Cardiac fibroblast (primary cell): Measurements from ENCODE around the gene FLRT3.

ENCODE experiments used
- DNase-seq, 2 donors: peaks; one replicate each; pipeline versions ENCODE4 v3.0.0 to v3.0.0-alpha.2; 2010; ENCODE audit warnings: low read depth in 2 of 2
- H3K4me3 ChIP-seq, 2 donors: replicated peaks in 1 of 2; 1 replicate in 1 of 2; 2 replicates in 1 of 2; pipeline ENCODE4 v1.5.1; 2011; ENCODE audit warnings: low read depth in 2 of 2, low read length in 2 of 2, mild to moderate bottlenecking in 2 of 2, moderate library complexity in 1 of 2
- CTCF ChIP-seq: IDR thresholded peaks from one replicate; pipeline ENCODE4 v1.5.1; 2011; ENCODE audit warnings: low read depth, mild to moderate bottlenecking, low read length, inconsistent platforms

FLRT3 gene

GRCh38 chr20:14343491-14344065, 6.2 kb upstream of the FLRT3 start:
- H3K4me3 ChIP-seq: no peak overlapping the region
- no peak for TF ChIP-seq CTCF
- DNase-seq: no peak

- no peak overlapping the region for H3K4me3 ChIP-seq
- DNase-seq: no peak
- no peak for TF ChIP-seq CTCF
Observed at GRCh38 chr20:14342918-14343317, 5.5 kb upstream of the FLRT3 start.

GRCh38 chr20:14341801-14342200, 4.4 kb upstream of the FLRT3 start:
- H3K4me3 ChIP-seq: no peak overlapping the region
- peak; percentile 4 to 61 for DNase-seq
- no peak for TF ChIP-seq CTCF

GRCh38 chr20:14336686-14337085, 726 bp downstream of the FLRT3 start:
- peak overlapping the region; percentile 25 to 48 for H3K4me3 ChIP-seq
- peak in 1 of 2 donors; percentile 22 for DNase-seq
- TF ChIP-seq CTCF: no peak

GRCh38 chr20:14335052-14335451, 2.4 kb downstream of the FLRT3 start:
- TF ChIP-seq CTCF: no peak
- no peak for DNase-seq

GRCh38 chr20:14334306-14334930, 3.0 kb downstream of the FLRT3 start:
- no peak overlapping the region for H3K4me3 ChIP-seq
- no peak for TF ChIP-seq CTCF
- peak; percentile 24 to 61 for DNase-seq

More at GRCh38 chr20:14335052-14335451, 2.4 kb downstream of the FLRT3 start:
- no peak overlapping the region for H3K4me3 ChIP-seq
